H9 (cell line): ENCODE measurements around the gene PTPMT1. TPM values are rescaled to one million over a fixed set of nuclear protein-coding genes. Genes with fewer than 3 reads are reported as not detected.
A peak's percentile ranks its signal among the peaks of the same experiment; 100 is the strongest.

Source experiments
- DNase-seq: peaks from one replicate; pipeline ENCODE4 v3.0.0-alpha.2; 2017
- H2AFZ ChIP-seq: one replicate; pipeline ENCODE4 v1.6.1; 2013; ENCODE audit warnings: mild to moderate bottlenecking, low read length, control low read depth, moderate library complexity
- H2AK5ac ChIP-seq: 2 replicates; pipeline ENCODE4 v1.6.1; 2013; ENCODE audit warnings: low read length, control low read depth, mixed read lengths; ENCODE audit not compliant: insufficient read length
- H2BK120ac ChIP-seq: one replicate; pipeline ENCODE4 v1.6.1; 2013; ENCODE audit warnings: low read depth, mild to moderate bottlenecking, low read length, control low read depth, inconsistent platforms; ENCODE audit not compliant: poor library complexity, severe bottlenecking
- H2BK12ac ChIP-seq: 2 replicates; pipeline ENCODE4 v1.6.1; 2013; ENCODE audit warnings: low read length, control low read depth, mixed read lengths, low read depth; ENCODE audit not compliant: insufficient read length
- H2BK15ac ChIP-seq: 2 replicates; pipeline ENCODE4 v1.6.1; 2013; ENCODE audit warnings: low read depth, low read length, control low read depth
- H2BK20ac ChIP-seq: one replicate; pipeline ENCODE4 v1.6.1; 2013; ENCODE audit warnings: low read depth, mild to moderate bottlenecking, low read length, control low read depth, inconsistent platforms; ENCODE audit not compliant: poor library complexity, severe bottlenecking
- H2BK5ac ChIP-seq: 2 replicates; pipeline ENCODE4 v1.6.1; 2013; ENCODE audit warnings: low read length, control low read depth, mixed read lengths; ENCODE audit not compliant: insufficient read length
- H3K14ac ChIP-seq: 2 replicates; pipeline ENCODE4 v1.6.1; 2013; ENCODE audit warnings: low read length, control low read depth; ENCODE audit not compliant: insufficient read depth
- H3K18ac ChIP-seq: 2 replicates; pipeline ENCODE4 v1.6.1; 2013; ENCODE audit warnings: low read depth, mild to moderate bottlenecking, mixed read lengths, low read length, control low read depth; ENCODE audit not compliant: insufficient read length
- H3K23ac ChIP-seq: 2 replicates; pipeline ENCODE4 v1.6.1; 2013; ENCODE audit warnings: low read length, control low read depth, mixed read lengths, low read depth; ENCODE audit not compliant: insufficient read length
- H3K23me2 ChIP-seq: 2 replicates; pipeline ENCODE4 v1.6.1; 2013; ENCODE audit warnings: low read depth, mild to moderate bottlenecking, mixed read lengths, low read length, control low read depth; ENCODE audit not compliant: insufficient read length, poor library complexity, severe bottlenecking
- H3K27ac ChIP-seq: 2 replicates; pipeline ENCODE4 v1.5.1; 2013; ENCODE audit warnings: low read length, control low read depth, mixed read lengths, low read depth; ENCODE audit not compliant: insufficient read length
- H3K27me3 ChIP-seq: 2 replicates; pipeline ENCODE4 v1.6.1; 2013; ENCODE audit warnings: low read length, control low read depth, inconsistent platforms; ENCODE audit not compliant: insufficient read depth
- H3K4ac ChIP-seq: 2 replicates; pipeline ENCODE4 v1.6.1; 2013; ENCODE audit warnings: low read depth, mild to moderate bottlenecking, control low read depth, inconsistent platforms, low read length, moderate library complexity
- H3K4me1 ChIP-seq: 2 replicates; pipeline ENCODE4 v1.6.1; 2013; ENCODE audit warnings: low read length, control low read depth, inconsistent platforms; ENCODE audit not compliant: insufficient read depth
- H3K4me2 ChIP-seq: 2 replicates; pipeline ENCODE4 v1.6.1; 2013; ENCODE audit warnings: low read length, control low read depth, mixed read lengths; ENCODE audit not compliant: insufficient read length, insufficient read depth
- H3K56ac ChIP-seq: 2 replicates; pipeline ENCODE4 v1.6.1; 2013; ENCODE audit warnings: low read depth, mild to moderate bottlenecking, mixed read lengths, low read length, control low read depth; ENCODE audit not compliant: insufficient read length
- H3K79me1 ChIP-seq: 2 replicates; pipeline ENCODE4 v1.6.1; 2013; ENCODE audit warnings: low read depth, mild to moderate bottlenecking, moderate library complexity, low read length, control low read depth, inconsistent platforms; ENCODE audit not compliant: insufficient read depth, poor library complexity, severe bottlenecking
- H3K79me2 ChIP-seq: 2 replicates; pipeline ENCODE4 v1.6.1; 2013; ENCODE audit warnings: low read length, control low read depth, inconsistent platforms; ENCODE audit not compliant: insufficient read depth
- H3K9ac ChIP-seq: 2 replicates; pipeline ENCODE4 v1.6.1; 2013; ENCODE audit warnings: low read length, control low read depth, mixed read lengths; ENCODE audit not compliant: insufficient read length; ENCODE audit errors: extremely low read depth
- H3K9me3 ChIP-seq: one replicate; pipeline ENCODE4 v1.6.1; 2013; ENCODE audit warnings: low read depth, low read length, inconsistent platforms; ENCODE audit not compliant: control insufficient read depth
- H3T11ph ChIP-seq: one replicate; pipeline ENCODE4 v1.6.1; 2013; ENCODE audit warnings: mild to moderate bottlenecking, low read length, control low read depth, inconsistent platforms
- H4K20me1 ChIP-seq: one replicate; pipeline ENCODE4 v1.6.1; 2013; ENCODE audit not compliant: control insufficient read depth, insufficient read length, insufficient read depth
- H4K5ac ChIP-seq: 2 replicates; pipeline ENCODE4 v1.6.1; 2013; ENCODE audit warnings: low read depth, mild to moderate bottlenecking, mixed read lengths, low read length, control low read depth; ENCODE audit not compliant: insufficient read length
- H4K8ac ChIP-seq: replicated peaks from 2 replicates; pipeline ENCODE4 v1.6.1; 2013; ENCODE audit warnings: low read length, control low read depth, mixed read lengths, low read depth; ENCODE audit not compliant: insufficient read length
- H4K91ac ChIP-seq: 2 replicates; pipeline ENCODE4 v1.6.1; 2013; ENCODE audit warnings: low read depth, mild to moderate bottlenecking, moderate library complexity, mixed read lengths, low read length, control low read depth; ENCODE audit not compliant: insufficient read length
- H3K27ac Mint-ChIP-seq, 3 experiments: 2 replicates in 2 of 3; 3 replicates in 1 of 3; pipeline ENCODE4 v1.8.0; 2020 to 2021; ENCODE audit warnings: mixed read lengths in 3 of 3, mild to moderate bottlenecking in 1 of 3, moderate library complexity in 1 of 3
- H3K27me3 Mint-ChIP-seq: 2 replicates; pipeline ENCODE4 v1.8.0; 2021; ENCODE audit warnings: low read depth, mild to moderate bottlenecking, moderate library complexity, mixed read lengths
- H3K36me3 Mint-ChIP-seq, 3 experiments: 2 replicates in 2 of 3; 3 replicates in 1 of 3; pipeline ENCODE4 v1.8.0; 2020 to 2021; ENCODE audit warnings: low read depth in 3 of 3, mixed read lengths in 3 of 3; ENCODE audit not compliant: insufficient read depth in 1 of 3
- H3K4me1 Mint-ChIP-seq, 2 experiments: 2 replicates each; pipeline ENCODE4 v1.8.0; 2020; ENCODE audit warnings: mixed read lengths in 2 of 2
- H3K4me3 Mint-ChIP-seq, 2 experiments: 2 replicates in 1 of 2; 3 replicates in 1 of 2; pipeline ENCODE4 v1.8.0; 2020 to 2021; ENCODE audit warnings: mild to moderate bottlenecking in 2 of 2, mixed read lengths in 2 of 2, moderate library complexity in 1 of 2
- H3K9me3 Mint-ChIP-seq, 2 experiments: 2 replicates in 1 of 2; 3 replicates in 1 of 2; pipeline ENCODE4 v1.8.0; 2020; ENCODE audit warnings: mild to moderate bottlenecking in 2 of 2, mixed read lengths in 2 of 2, moderate library complexity in 1 of 2
- WGBS: extraction: QIAGEN DNeasy Blood & Tissue Kit; methylation state at CpG from one replicate; pipeline ENCODE4 v1.1.7; 2013; ENCODE audit warnings: missing lambda C conversion rate, low lambda C conversion rate, mixed read lengths; ENCODE audit not compliant: insufficient read length; ENCODE audit errors: extremely low coverage; 5-methylcytosine and 5-hydroxymethylcytosine counted together
- total RNA-seq: library from RNA; stranded (reverse); gene quantifications from 2 replicates; pipeline ENCODE4 v1.2.1, GENCODE V29; 2021
- TF ChIP-seq, protein P1 (sequence below): fragments of 200-600 bp; sonication (generic); conservative IDR thresholded peaks from 3 replicates; pipeline ENCODE4 v1.8.0; 2021; ENCODE audit warnings: antibody characterized with exemption, mild to moderate bottlenecking

The PTPMT1 gene
- total RNA-seq, 1 experiment from 2014 or later = 72.9 TPM

DNA sequence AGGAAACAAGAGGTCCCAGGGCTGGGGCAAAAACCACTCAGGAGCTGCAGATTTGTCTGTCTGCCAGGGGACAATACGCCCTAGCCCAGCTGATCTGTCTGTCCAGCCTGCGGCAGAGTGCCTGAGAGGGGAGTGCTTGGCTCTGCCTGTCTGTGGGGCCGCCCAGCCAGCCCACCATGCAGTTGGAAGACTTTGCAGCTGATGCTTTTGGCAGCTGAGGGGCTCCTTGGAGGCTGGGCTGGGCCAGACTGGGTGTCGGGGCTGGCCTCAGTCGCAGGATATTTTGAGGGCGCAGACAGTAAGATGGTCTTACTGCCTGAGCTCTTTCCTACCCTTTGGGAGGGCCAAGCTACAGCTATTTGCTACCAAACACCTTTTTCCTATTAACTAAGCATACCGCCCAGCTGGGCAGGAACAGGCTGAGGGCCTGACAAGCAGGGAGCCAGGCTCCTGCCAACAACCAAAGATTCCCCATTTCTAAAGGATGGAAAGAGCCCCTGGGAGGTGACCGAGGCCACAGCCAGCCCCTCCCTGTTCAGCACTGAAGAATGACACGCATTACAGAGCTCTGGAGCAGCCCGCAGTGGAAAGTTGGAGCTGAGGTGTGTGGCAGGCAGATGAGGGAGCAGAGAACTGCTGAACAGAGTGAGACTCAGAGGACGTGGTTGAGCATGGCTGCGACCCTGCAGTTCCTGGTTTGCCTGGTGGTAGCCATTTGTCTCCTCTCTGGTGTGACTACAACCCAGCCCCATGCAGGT, 20.9 kb downstream of the PTPMT1 start, which contains the start of gene FAM180B:
FAM180B (plus strand) TSS at position 581 of the 758 bp plus-strand sequence; CDS start at position 672, 91 bp downstream.
- no peak within 1 kb of the TSS for H2BK15ac ChIP-seq
- no peak within 1 kb of the TSS for H3K23ac ChIP-seq
- no peak within 1 kb of the TSS for H2BK20ac ChIP-seq
- no peaks in the 10 kb centered on the region for H4K20me1 ChIP-seq
- no peak within 1 kb of the TSS for H3K27ac ChIP-seq
- H2BK120ac ChIP-seq = no peak within 1 kb of the TSS
- H2BK5ac ChIP-seq = no peak within 1 kb of the TSS
- no peak within 1 kb of the TSS; the same call in 1 of the 2 replicates for H3K14ac ChIP-seq
- H3T11ph ChIP-seq = no peak within 1 kb of the TSS
- H3K79me1 ChIP-seq = no peaks in the 10 kb centered on the region
- no peak within 1 kb of the TSS for H4K91ac ChIP-seq
- Mint-ChIP-seq H3K4me1 (no peaks in the 10 kb centered on the region), H3K27me3 (no peaks in the 10 kb centered on the region; the same call in 1 of the 2 replicates), H3K27ac (peak within 1 kb of the TSS; percentile 19 to 67 (median 39); a peak in 4 of 7 replicates), H3K9me3 (no peaks in the 10 kb centered on the region; a peak in 1 of 5 replicates), H3K36me3 (peaks cover 28 to 40% (median 34%) of the 10 kb centered on the region in 3 experiments; a peak in 6 of 7 replicates), H3K4me3 (no peak within 1 kb of the TSS)
- H3K56ac ChIP-seq = no peak within 1 kb of the TSS
- no peak within 1 kb of the TSS for H3K18ac ChIP-seq
- no peak within 1 kb of the TSS for H4K5ac ChIP-seq
- H3K4ac ChIP-seq = no peak within 1 kb of the TSS
- WGBS = no CpG with 5 or more reads among the region's 12 CpGs
- no peaks in the 10 kb centered on the region for H3K4me1 ChIP-seq
- H2BK12ac ChIP-seq = no peak within 1 kb of the TSS
- H3K9ac ChIP-seq = no peak within 1 kb of the TSS
- H3K79me2 ChIP-seq = no peaks in the 10 kb centered on the region
- no peak within 1 kb of the TSS for H2AK5ac ChIP-seq
- no peaks in the 10 kb centered on the region for H3K9me3 ChIP-seq
- TF ChIP-seq, protein P1, sequence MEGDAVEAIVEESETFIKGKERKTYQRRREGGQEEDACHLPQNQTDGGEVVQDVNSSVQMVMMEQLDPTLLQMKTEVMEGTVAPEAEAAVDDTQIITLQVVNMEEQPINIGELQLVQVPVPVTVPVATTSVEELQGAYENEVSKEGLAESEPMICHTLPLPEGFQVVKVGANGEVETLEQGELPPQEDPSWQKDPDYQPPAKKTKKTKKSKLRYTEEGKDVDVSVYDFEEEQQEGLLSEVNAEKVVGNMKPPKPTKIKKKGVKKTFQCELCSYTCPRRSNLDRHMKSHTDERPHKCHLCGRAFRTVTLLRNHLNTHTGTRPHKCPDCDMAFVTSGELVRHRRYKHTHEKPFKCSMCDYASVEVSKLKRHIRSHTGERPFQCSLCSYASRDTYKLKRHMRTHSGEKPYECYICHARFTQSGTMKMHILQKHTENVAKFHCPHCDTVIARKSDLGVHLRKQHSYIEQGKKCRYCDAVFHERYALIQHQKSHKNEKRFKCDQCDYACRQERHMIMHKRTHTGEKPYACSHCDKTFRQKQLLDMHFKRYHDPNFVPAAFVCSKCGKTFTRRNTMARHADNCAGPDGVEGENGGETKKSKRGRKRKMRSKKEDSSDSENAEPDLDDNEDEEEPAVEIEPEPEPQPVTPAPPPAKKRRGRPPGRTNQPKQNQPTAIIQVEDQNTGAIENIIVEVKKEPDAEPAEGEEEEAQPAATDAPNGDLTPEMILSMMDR = no peak
- no peak within 1 kb of the TSS for H3K4me2 ChIP-seq
- DNase-seq = no peak
- no peaks in the 10 kb centered on the region for H3K23me2 ChIP-seq
- no peak within 1 kb of the TSS for H4K8ac ChIP-seq
- H3K27me3 ChIP-seq = no peaks in the 10 kb centered on the region
- no peak within 1 kb of the TSS for H2AFZ ChIP-seq
